Omental fat pad (tissue), 4 donors: ENCODE measurements around the gene LINC00632. TPM values are rescaled to one million over a fixed set of nuclear protein-coding genes. Genes with fewer than 3 reads are reported as not detected.

Source experiments
- ATAC-seq: fragments of 150-250 bp; one replicate; pipeline ENCODE4 v1.9.1; 2016; ENCODE audit warnings: mild to moderate bottlenecking, moderate library complexity; ENCODE audit not compliant: low FRiP score
- DNase-seq: peaks from one replicate; pipeline ENCODE4 v3.0.0-alpha.2; 2019; ENCODE audit warnings: low spot score
- total RNA-seq, 4 donors: library from RNA; depleted of rRNA; stranded (reverse); fragments of >200 nt; gene quantifications; one replicate each; pipeline ENCODE4 v1.1.0, GENCODE V29; 2016
- TF ChIP-seq, protein P1 (sequence below), 3 donors: fragments of 450-650 bp; IDR thresholded peaks; one replicate each; pipeline ENCODE4 v1.5.1; 2016 to 2017; ENCODE audit warnings: antibody characterized with exemption in 3 of 3, mild to moderate bottlenecking in 3 of 3, moderate library complexity in 2 of 3

The LINC00632 gene
- total RNA-seq, 4 donors from 2014 or later, result 244 to 714 (median 523) TPM

GRCh38 chrX:140701480-140701879 is 8.1 kb upstream of the LINC00632 start:
- TF ChIP-seq, protein P1, sequence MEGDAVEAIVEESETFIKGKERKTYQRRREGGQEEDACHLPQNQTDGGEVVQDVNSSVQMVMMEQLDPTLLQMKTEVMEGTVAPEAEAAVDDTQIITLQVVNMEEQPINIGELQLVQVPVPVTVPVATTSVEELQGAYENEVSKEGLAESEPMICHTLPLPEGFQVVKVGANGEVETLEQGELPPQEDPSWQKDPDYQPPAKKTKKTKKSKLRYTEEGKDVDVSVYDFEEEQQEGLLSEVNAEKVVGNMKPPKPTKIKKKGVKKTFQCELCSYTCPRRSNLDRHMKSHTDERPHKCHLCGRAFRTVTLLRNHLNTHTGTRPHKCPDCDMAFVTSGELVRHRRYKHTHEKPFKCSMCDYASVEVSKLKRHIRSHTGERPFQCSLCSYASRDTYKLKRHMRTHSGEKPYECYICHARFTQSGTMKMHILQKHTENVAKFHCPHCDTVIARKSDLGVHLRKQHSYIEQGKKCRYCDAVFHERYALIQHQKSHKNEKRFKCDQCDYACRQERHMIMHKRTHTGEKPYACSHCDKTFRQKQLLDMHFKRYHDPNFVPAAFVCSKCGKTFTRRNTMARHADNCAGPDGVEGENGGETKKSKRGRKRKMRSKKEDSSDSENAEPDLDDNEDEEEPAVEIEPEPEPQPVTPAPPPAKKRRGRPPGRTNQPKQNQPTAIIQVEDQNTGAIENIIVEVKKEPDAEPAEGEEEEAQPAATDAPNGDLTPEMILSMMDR (IDR thresholded peaks at IDR 0.05), result no peak
- ATAC-seq (no peak), DNase-seq (no peak)

GRCh38 chrX:140710710-140711109 is 1.2 kb downstream of the LINC00632 start:
- DNase-seq (no peak), ATAC-seq (no peak)
- TF ChIP-seq, protein P1 (IDR thresholded peaks at IDR 0.05), result no peak

- DNase-seq, result no peak
- TF ChIP-seq, protein P1 (IDR thresholded peaks at IDR 0.05), result no peak
- ATAC-seq, result no peak
Observed at GRCh38 chrX:140711894-140712293, 2.3 kb downstream of the LINC00632 start.

DNA sequence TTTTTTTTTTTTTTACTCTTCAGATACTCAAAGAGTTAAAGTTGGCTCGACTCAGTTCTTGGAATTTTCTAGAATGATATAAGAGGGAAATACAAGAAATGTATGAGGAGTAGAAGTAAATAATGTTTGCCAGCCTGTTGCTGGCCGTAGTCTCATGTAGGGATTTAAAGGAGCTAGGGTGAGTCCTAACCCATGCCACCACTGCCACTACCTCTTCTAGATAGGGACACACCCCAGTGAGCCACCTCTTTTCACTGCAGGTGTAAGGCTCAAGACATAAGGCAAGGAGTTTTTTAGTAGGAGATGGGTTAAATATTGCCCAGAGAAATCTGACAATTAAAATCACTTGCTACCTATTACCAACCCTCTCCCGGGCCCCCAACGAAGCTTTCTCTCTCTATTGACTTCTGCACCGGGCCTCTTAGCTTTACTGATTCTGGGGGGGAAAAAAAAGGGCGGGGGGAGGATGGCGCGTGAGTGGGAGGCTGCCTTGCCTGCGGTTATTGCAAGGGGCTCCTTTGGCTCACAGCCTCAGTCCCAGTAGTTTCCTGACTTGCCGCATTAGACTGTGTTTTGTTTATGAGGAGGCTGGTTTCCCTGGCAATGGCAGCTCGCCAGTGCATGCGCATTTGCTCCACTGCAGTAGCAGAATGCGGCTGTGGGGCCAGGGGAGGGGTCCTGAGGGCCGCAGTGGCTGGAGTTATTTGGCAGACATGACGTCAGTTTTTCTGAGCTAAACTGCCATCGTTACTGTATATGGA is 3.0 kb downstream of the LINC00632 start:
- ATAC-seq, result peak; percentile 41
- DNase-seq, result no peak
- TF ChIP-seq, protein P1 (IDR thresholded peaks at IDR 0.05), result no peak

- DNase-seq (no peak), ATAC-seq (no peak)
- TF ChIP-seq, protein P1 (IDR thresholded peaks at IDR 0.05), result no peak
Observed at GRCh38 chrX:140713174-140713539, 3.6 kb downstream of the LINC00632 start.

- TF ChIP-seq, protein P1 (IDR thresholded peaks at IDR 0.05), result no peak
Observed at GRCh38 chrX:140715787-140716186, 6.2 kb downstream of the LINC00632 start.

GRCh38 chrX:140723121-140723715 is 13.7 kb downstream of the LINC00632 start:
- DNase-seq, result no peak
- ATAC-seq, result no peak
- TF ChIP-seq, protein P1 (IDR thresholded peaks at IDR 0.05), result no peak

More at GRCh38 chrX:140715787-140716186, 6.2 kb downstream of the LINC00632 start:
- DNase-seq (no peak), ATAC-seq (no peak)
